Activated CD8-positive, alpha-beta memory T cell treated with anti-CD3 and anti-CD28 coated beads for 36 hours (primary cell): ENCODE measurements around the gene PROKR1. TPM values are rescaled to one million over a fixed set of nuclear protein-coding genes. Genes with fewer than 3 reads are reported as not detected.

Experiments
- CTCF ChIA-PET: fragments of 350-600 bp; sonication (Branson Sonifier 250); formaldehyde crosslinking; loops from one replicate; lab custom pipeline; 2021; ENCODE audit warnings: antibody characterized with exemption; lab: Charles Lee
- POLR2A ChIA-PET: fragments of 350-600 bp; sonication (Branson Sonifier 250); formaldehyde crosslinking; loops from one replicate; lab custom pipeline; 2021; ENCODE audit warnings: antibody characterized with exemption; lab: Charles Lee
- total RNA-seq, 2 experiments: library from RNA; stranded (reverse); gene quantifications; one replicate each; pipeline ENCODE4 v1.2.3, GENCODE V29; 2021

The PROKR1 gene
- total RNA-seq, 2 experiments from 2014 or later, result 0.08 to 0.13 TPM

DNA sequence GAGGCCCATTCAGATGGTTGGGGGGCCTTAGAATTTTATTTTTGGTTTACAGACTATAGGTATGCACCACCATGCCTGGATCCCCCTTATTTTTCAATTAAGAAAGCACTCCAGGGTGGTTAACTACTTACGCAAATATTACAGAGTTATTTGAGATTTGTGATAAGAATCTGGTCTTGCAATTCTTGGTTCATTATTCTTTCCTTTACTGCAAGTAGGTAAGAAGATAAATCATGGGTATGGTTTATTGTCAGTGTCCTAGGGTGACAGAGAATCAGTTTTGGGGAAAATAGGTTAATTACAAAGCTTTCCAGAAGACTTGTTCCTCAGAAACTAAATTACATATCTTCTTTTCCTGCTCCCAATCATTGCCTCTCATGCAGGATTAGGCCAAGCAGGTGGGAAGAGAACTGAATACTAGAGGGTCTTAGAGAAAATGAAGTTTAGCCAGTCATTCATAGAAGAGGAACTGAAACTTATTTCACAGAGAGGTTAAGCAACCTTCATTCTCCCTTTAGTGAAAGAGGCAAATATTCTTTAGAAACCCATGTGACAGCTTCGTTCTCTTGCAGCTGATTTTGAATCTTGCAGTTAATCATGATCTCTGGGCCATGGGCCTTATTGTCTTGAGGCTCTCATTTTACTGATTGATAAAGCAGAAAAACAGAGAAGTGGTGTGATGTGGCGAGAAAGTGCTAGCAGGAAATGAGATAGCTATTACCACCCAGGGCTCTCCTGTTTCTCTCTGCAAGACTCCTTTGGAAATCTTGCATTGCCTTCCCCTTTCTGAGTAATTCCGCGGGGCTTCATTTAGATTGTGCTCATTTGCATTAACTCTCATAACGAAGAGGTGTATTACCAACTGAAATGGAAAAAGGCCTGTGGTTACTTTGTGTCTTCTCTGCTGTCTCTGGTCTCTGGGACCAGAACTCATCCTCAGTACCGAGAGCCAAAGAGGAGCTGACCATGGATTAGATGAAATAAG is 46.5 kb downstream of the PROKR1 start:
- ChIA-PET CTCF (interaction anchor here (1.0 to 1.5 kb wide), 2 partner anchors 18 to 253 kb away, joined by 3 read pairs; no protein-coding TSS in a partner anchor), POLR2A (no interaction called here)

GRCh38 chr2:68690851-68691250 is 47.5 kb downstream of the PROKR1 start:
- CTCF ChIA-PET, result interaction anchor here (1.0 to 1.5 kb wide), 2 partner anchors 17 to 252 kb away, joined by 3 read pairs; no protein-coding TSS in a partner anchor

GRCh38 chr2:68692511-68692910 is 49.1 kb downstream of the PROKR1 start:
- CTCF ChIA-PET, result no interaction called here
- POLR2A ChIA-PET, result interaction anchor here (0.7 kb wide), 1 partner anchor 53 kb away, joined by 3 read pairs; no protein-coding TSS in a partner anchor

More at GRCh38 chr2:68690851-68691250, 47.5 kb downstream of the PROKR1 start:
- POLR2A ChIA-PET, result no interaction called here

GRCh38 chr2:68693951-68694350 is 50.6 kb downstream of the PROKR1 start:
- ChIA-PET POLR2A (no interaction called here), CTCF (no interaction called here)

GRCh38 chr2:68695971-68696370 is 52.6 kb downstream of the PROKR1 start:
- CTCF ChIA-PET, result no interaction called here
- POLR2A ChIA-PET, result no interaction called here

- POLR2A ChIA-PET, result no interaction called here
- CTCF ChIA-PET, result no interaction called here
Observed at GRCh38 chr2:68696554-68696953, 53.2 kb downstream of the PROKR1 start.

GRCh38 chr2:68698567-68699377 is 55.4 kb downstream of the PROKR1 start:
- CTCF ChIA-PET, result interaction anchor here (1.2 kb wide), 1 partner anchor 53 kb away, joined by 3 read pairs; no protein-coding TSS in a partner anchor
- POLR2A ChIA-PET, result no interaction called here

DNA sequence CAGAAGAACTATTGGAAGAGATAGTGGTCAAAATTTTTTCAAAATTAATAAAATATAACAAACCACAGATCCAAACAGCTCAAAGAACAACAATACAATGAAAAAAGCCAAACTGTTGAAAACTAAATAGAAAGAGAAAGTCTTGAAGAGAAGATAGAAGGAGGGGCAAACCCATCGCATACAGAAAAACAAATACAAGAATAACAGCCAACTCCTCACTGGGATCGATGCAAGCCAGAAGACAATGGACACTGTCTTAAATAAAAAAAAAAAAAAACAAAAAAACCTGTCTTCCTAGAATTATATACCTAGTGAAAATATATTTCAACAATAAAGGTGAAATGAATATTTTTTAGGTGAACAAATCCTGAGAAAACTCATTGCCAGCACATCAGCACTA is 57.2 kb downstream of the PROKR1 start:
- ChIA-PET POLR2A (no interaction called here), CTCF (no interaction called here)

GRCh38 chr2:68706637-68707036 is 63.3 kb downstream of the PROKR1 start:
- ChIA-PET CTCF (no interaction called here), POLR2A (no interaction called here)

Other genes starting within 250 kb of the PROKR1 start
- 1 to 10 TPM; 1.4 to 1.5 TPM for gene FBXO48, start 176.3 kb upstream of the PROKR1 start, total RNA-seq
- 1 to 10 TPM; 2.7 to 2.8 TPM for gene APLF, start 176.0 kb upstream of the PROKR1 start, total RNA-seq
- gene ARHGAP25, start 91.2 kb downstream of the PROKR1 start, total RNA-seq, result 10 to 100 TPM; 63.6 to 64.0 TPM
- not detected for gene BMP10, start 227.8 kb downstream of the PROKR1 start, total RNA-seq